Endothelial cell of umbilical vein (primary cell): ENCODE measurements around the gene IL6ST. TPM values are rescaled to one million over a fixed set of nuclear protein-coding genes. Genes with fewer than 3 reads are reported as not detected.

Experiments
- BruUV-seq: library from RNA; stranded (reverse); fragments of 400-500 nt; replicated peaks from 2 replicates; lab custom pipeline; 2021; lab: Mats Ljungman, UMichigan
- CTCF ChIA-PET: fragments of 300-600, 350-600 bp; sonication (Branson Sonifier 250); formaldehyde crosslinking; loops from one replicate; lab custom pipeline; 2021; ENCODE audit warnings: antibody characterized with exemption, inconsistent platforms; lab: Charles Lee
- POLR2A ChIA-PET: fragments of 300-600, 350-600 bp; sonication (Branson Sonifier 250); formaldehyde crosslinking; loops from one replicate; lab custom pipeline; 2021; ENCODE audit warnings: antibody characterized with exemption, inconsistent platforms; lab: Charles Lee
- DNase-seq: peaks from one replicate; pipeline ENCODE4 v3.0.0-alpha.2; 2011; ENCODE audit warnings: low read depth, low spot score
- FAIRE-seq: peaks from 2 replicates; lab custom pipeline; 2011; peaks lifted over from hg19 to GRCh38; lab: Jason Lieb, UNC
- H2AFZ ChIP-seq: 2 replicates; pipeline ENCODE4 v1.6.0; 2012; ENCODE audit warnings: low read depth, low read length, control low read depth, inconsistent platforms
- H3K27ac ChIP-seq: 2 replicates; pipeline ENCODE4 v1.5.1; 2011; ENCODE audit warnings: low read depth, mild to moderate bottlenecking, control low read depth, low read length, moderate library complexity; ENCODE audit not compliant: insufficient read depth
- H3K27me3 ChIP-seq, 2 experiments: 2 replicates each; pipeline versions ENCODE4 v1.6.0 to v1.6.1; 2011; ENCODE audit warnings: low read length in 2 of 2, mixed read lengths in 1 of 2; ENCODE audit not compliant: control insufficient read depth in 2 of 2, insufficient read depth in 2 of 2
- H3K36me3 ChIP-seq, 2 experiments: 2 replicates in 1 of 2; 3 replicates in 1 of 2; pipeline ENCODE4 v1.5.1; 2011; ENCODE audit warnings: low read length in 2 of 2, mild to moderate bottlenecking in 1 of 2, moderate library complexity in 1 of 2; ENCODE audit not compliant: control insufficient read depth in 2 of 2, insufficient read depth in 2 of 2; ENCODE audit errors: extremely low read depth in 1 of 2
- H3K4me1 ChIP-seq: 3 replicates; pipeline ENCODE4 v1.5.1; 2011; ENCODE audit warnings: mild to moderate bottlenecking, low read length; ENCODE audit not compliant: control insufficient read depth, insufficient read depth; ENCODE audit errors: extremely low read depth
- H3K4me2 ChIP-seq: 2 replicates; pipeline ENCODE4 v1.6.1; 2011; ENCODE audit warnings: low read length, control low read depth, mixed read lengths; ENCODE audit not compliant: insufficient read depth
- H3K4me3 ChIP-seq, 3 experiments: fragments of 200-600 bp in 1 of 3; sonication (generic), shearing (Covaris generic) in 1 of 3; replicated peaks in 1 of 3; 2 replicates each; pipeline ENCODE4 v1.5.1; 2011 to 2016; ENCODE audit warnings: control low read depth in 3 of 3, low read length in 3 of 3, mild to moderate bottlenecking in 2 of 3, inconsistent platforms in 1 of 3, low read depth in 1 of 3, moderate library complexity in 1 of 3; ENCODE audit not compliant: insufficient read depth in 1 of 3
- H3K79me2 ChIP-seq: 2 replicates; pipeline ENCODE4 v1.6.0; 2012; ENCODE audit warnings: low read length, inconsistent platforms; ENCODE audit not compliant: control insufficient read depth, insufficient read depth
- H3K9ac ChIP-seq: replicated peaks from 2 replicates; pipeline ENCODE3; 2011; ENCODE audit warnings: low read length, control low read depth; ENCODE audit not compliant: insufficient read depth; ENCODE audit errors: extremely low read depth
- H3K9me1 ChIP-seq: replicated peaks from 3 replicates; pipeline ENCODE4 v1.6.0; 2011; ENCODE audit warnings: mild to moderate bottlenecking, low read length; ENCODE audit not compliant: control insufficient read depth, insufficient read depth; ENCODE audit errors: extremely low read depth
- H3K9me3 ChIP-seq: replicated peaks from 2 replicates; pipeline ENCODE4 v1.5.1; 2012; ENCODE audit warnings: low read length, inconsistent platforms; ENCODE audit not compliant: control insufficient read depth, insufficient read depth
- H4K20me1 ChIP-seq: replicated peaks from 2 replicates; pipeline ENCODE3; 2011; ENCODE audit warnings: mild to moderate bottlenecking, low read length; ENCODE audit not compliant: control insufficient read depth, insufficient read depth; ENCODE audit errors: extremely low read depth
- CTCF ChIP-seq, 2 donors: IDR thresholded peaks; 1 replicate in 1 of 2; 2 replicates in 1 of 2; pipeline ENCODE4 v1.5.1; 2011; ENCODE audit warnings: low read length in 2 of 2, mild to moderate bottlenecking in 2 of 2, moderate library complexity in 2 of 2, control low read depth in 1 of 2, inconsistent platforms in 1 of 2, low read depth in 1 of 2; ENCODE audit not compliant: insufficient read depth in 1 of 2; ENCODE audit errors: extremely low read depth in 1 of 2
- EZH2 ChIP-seq: IDR thresholded peaks from 2 replicates; pipeline ENCODE4 v1.6.1; 2012; ENCODE audit warnings: borderline replicate concordance, low read depth, mild to moderate bottlenecking, moderate library complexity, low read length, inconsistent platforms; ENCODE audit not compliant: severe bottlenecking
- FOS ChIP-seq: IDR thresholded peaks from 2 replicates; pipeline ENCODE4 v1.6.1; 2011; ENCODE audit warnings: mild to moderate bottlenecking, low read length, moderate library complexity, borderline replicate concordance; ENCODE audit not compliant: insufficient read depth
- GATA2 ChIP-seq: IDR thresholded peaks from 2 replicates; pipeline ENCODE4 v1.7.0; 2011; ENCODE audit warnings: low read depth, mild to moderate bottlenecking, moderate library complexity, mixed read lengths, low read length; ENCODE audit not compliant: insufficient read length, insufficient read depth
- JUN ChIP-seq: IDR thresholded peaks from 2 replicates; pipeline ENCODE4 v1.6.1; 2011; ENCODE audit warnings: borderline replicate concordance, low read depth; ENCODE audit not compliant: insufficient read length, insufficient read depth
- MAX ChIP-seq: IDR thresholded peaks from 2 replicates; pipeline ENCODE4 v1.6.1; 2011; ENCODE audit not compliant: insufficient read depth, insufficient read length
- MYC ChIP-seq: IDR thresholded peaks from one replicate; pipeline ENCODE4 v1.6.1; 2011; ENCODE audit warnings: mild to moderate bottlenecking, low read depth, low read length
- POLR2A ChIP-seq: IDR thresholded peaks from 2 replicates; pipeline ENCODE4 v1.6.1; 2012; ENCODE audit warnings: low read depth, mild to moderate bottlenecking, control low read depth, low read length
- POLR2AphosphoS5 ChIP-seq: IDR thresholded peaks from 2 replicates; pipeline ENCODE4 v1.6.1; 2012; ENCODE audit warnings: low read depth, mild to moderate bottlenecking, control low read depth, low read length, moderate library complexity; ENCODE audit not compliant: insufficient read depth
- dilution Hi-C: fragments of 300-500 bp; cut with MboI; formaldehyde crosslinking; loops from one replicate; pipeline ENCODE4 v1.15.0; 2019; ENCODE audit warnings: low sequenced_read_pairs; ENCODE audit not compliant: extremely low pct_ligation_motif_present
- intact Hi-C: fragments of 100-400 bp; cut with micrococcal nuclease; formaldehyde crosslinking; loops from one replicate; pipeline ENCODE4 v1.10.0; 2022
- polyA plus RNA-seq, 4 experiments: library from polyadenylated mRNA; depleted of rRNA in 3 of 4; stranded (reverse) in 3 of 4; unstranded in 1 of 4; fragments of >200 nt; gene quantifications; 2 replicates each; pipeline versions ENCODE4 v1.2.1 to v1.2.3, GENCODE V29; 2011 to 2012; ENCODE audit warnings: missing spikeins in 1 of 4
- total RNA-seq: library from RNA; stranded (reverse); gene quantifications from 2 replicates; pipeline ENCODE4 v1.2.3, GENCODE V29; 2021

Gene IL6ST
- total and polyA plus RNA-seq, 2 donors (not counting 3 experiments of a cell fraction or from before 2014, with no cell fraction given) = 135 to 345 TPM

- no peak for FAIRE-seq
- no TSS peak for BruUV-seq
Observed at GRCh38 chr5:55900068-55900467, 94.7 kb downstream of the IL6ST start.

More at GRCh38 chr5:55900068-55900467, 94.7 kb downstream of the IL6ST start:
- no peaks in the 10 kb centered on the region for H3K4me1 ChIP-seq
- ChIA-PET CTCF (interaction anchor here (1.5 to 1.6 kb wide), 2 partner anchors 11 to 36 kb away, joined by 3 to 5 read pairs; no protein-coding TSS in a partner anchor), POLR2A (no interaction called here)
- TF ChIP-seq POLR2A (no peak), JUN (no peak), FOS (no peak), POLR2AphosphoS5 (no peak), EZH2 (no peak), GATA2 (no peak), MYC (no peak), CTCF (IDR thresholded peaks at IDR 0.05; ENCODE audit: extremely low read depth in 1 of 2, insufficient read depth in 1 of 2, low read depth in 1 of 2, low read length in 2 of 2) (no peak), MAX (no peak)
- no peaks in the 10 kb centered on the region for H3K27me3 ChIP-seq
- H3K79me2 ChIP-seq = no peaks in the 10 kb centered on the region
- dilution Hi-C loops (no loop called here), intact Hi-C loops (no loop called here)
- no peaks in the 10 kb centered on the region for H3K9me3 ChIP-seq
- no peaks in the 10 kb centered on the region for H4K20me1 ChIP-seq
- DNase-seq = no peak
- H3K4me3 ChIP-seq = no peak overlapping the region
- H3K9ac ChIP-seq = no peak overlapping the region
- H3K36me3 ChIP-seq = no peaks in the 10 kb centered on the region
- H3K27ac ChIP-seq = no peak overlapping the region
- H2AFZ ChIP-seq = no peak overlapping the region
- no peaks in the 10 kb centered on the region for H3K9me1 ChIP-seq
- H3K4me2 ChIP-seq = no peak overlapping the region
